Measurements from ENCODE around the gene GNAL. TPM values are rescaled to one million over a fixed set of nuclear protein-coding genes. Genes with fewer than 3 reads are reported as not detected.
"Not testable (repeated sequence)": the region's sequence is repeated elsewhere in the genome, so short reads cannot be mapped to it uniquely, and the experiment has no call there.

GNAL gene
- total RNA-seq, 2 donors from 2014 or later = 0.10 to 0.37 TPM

GRCh38 chr18:11877497-11878135 lies 188.6 kb downstream of the GNAL start:
- Mint-ChIP-seq H3K4me3 (no peak overlapping the region), H3K4me1 (peaks cover 2% of the 10 kb centered on the region), H3K36me3 (ENCODE audit: low read depth) (peaks cover 2% of the 10 kb centered on the region), H3K27me3 (no peaks in the 10 kb centered on the region), H3K27ac (no peak overlapping the region)
- DNase-seq (no peak), ATAC-seq (no peak)
- H3K9me3 ChIP-seq (ENCODE audit: control insufficient read depth, low read length, poor library complexity, severe bottlenecking) = no peaks in the 10 kb centered on the region

- no peak overlapping the region for H3K4me3 Mint-ChIP-seq
- ATAC-seq (no peak), DNase-seq (no peak)
- no peaks in the 10 kb centered on the region for H3K27me3 Mint-ChIP-seq
- H3K9me3 ChIP-seq (ENCODE audit: control insufficient read depth, low read length, poor library complexity, severe bottlenecking) = no peaks in the 10 kb centered on the region
- peaks cover 4% of the 10 kb centered on the region for H3K36me3 Mint-ChIP-seq (ENCODE audit: low read depth)
- peaks cover 2% of the 10 kb centered on the region for H3K4me1 Mint-ChIP-seq
- H3K27ac Mint-ChIP-seq = no peak overlapping the region
Observed at GRCh38 chr18:11880586-11881304, 191.7 kb downstream of the GNAL start.

GRCh38 chr18:11882636-11883035 lies 193.6 kb downstream of the GNAL start:
- H3K36me3 Mint-ChIP-seq (ENCODE audit: low read depth) = peaks cover 4% of the 10 kb centered on the region
- no peaks in the 10 kb centered on the region for H3K27me3 Mint-ChIP-seq

GRCh38 chr18:11883153-11883552 lies 194.1 kb downstream of the GNAL start:
- Mint-ChIP-seq H3K36me3 (ENCODE audit: low read depth) (peaks cover 4% of the 10 kb centered on the region), H3K4me3 (no peak overlapping the region), H3K27ac (no peak overlapping the region), H3K4me1 (peaks cover 2% of the 10 kb centered on the region), H3K27me3 (no peaks in the 10 kb centered on the region)
- DNase-seq (no peak), ATAC-seq (peak; percentile 65)
- H3K9me3 ChIP-seq (ENCODE audit: control insufficient read depth, low read length, poor library complexity, severe bottlenecking) = no peaks in the 10 kb centered on the region

More at GRCh38 chr18:11882636-11883035, 193.6 kb downstream of the GNAL start:
- DNase-seq (no peak), ATAC-seq (no peak)
- peaks cover 2% of the 10 kb centered on the region for H3K4me1 Mint-ChIP-seq
- no peak overlapping the region for H3K27ac Mint-ChIP-seq
- H3K4me3 Mint-ChIP-seq = no peak overlapping the region
- no peaks in the 10 kb centered on the region for H3K9me3 ChIP-seq (ENCODE audit: control insufficient read depth, low read length, poor library complexity, severe bottlenecking)

GRCh38 chr18:11884396-11885030 lies 195.4 kb downstream of the GNAL start:
- no peaks in the 10 kb centered on the region for H3K27me3 Mint-ChIP-seq
- DNase-seq (no peak), ATAC-seq (no peak)
- peak overlapping the region; percentile 3 for H3K4me3 Mint-ChIP-seq
- peaks cover 2% of the 10 kb centered on the region for H3K4me1 Mint-ChIP-seq
- H3K9me3 ChIP-seq (ENCODE audit: control insufficient read depth, low read length, poor library complexity, severe bottlenecking) = no peaks in the 10 kb centered on the region
- H3K36me3 Mint-ChIP-seq (ENCODE audit: low read depth) = peaks cover 4% of the 10 kb centered on the region
- H3K27ac Mint-ChIP-seq = no peak overlapping the region

- Mint-ChIP-seq H3K4me3 (no peak overlapping the region), H3K4me1 (peaks cover 2% of the 10 kb centered on the region), H3K36me3 (ENCODE audit: low read depth) (peaks cover 4% of the 10 kb centered on the region), H3K27ac (no peak overlapping the region), H3K27me3 (no peaks in the 10 kb centered on the region)
- no peaks in the 10 kb centered on the region for H3K9me3 ChIP-seq (ENCODE audit: control insufficient read depth, low read length, poor library complexity, severe bottlenecking)
- ATAC-seq = no peak
- DNase-seq = no peak
Observed at GRCh38 chr18:11885278-11885947, 196.3 kb downstream of the GNAL start.

GRCh38 chr18:11886577-11887110 lies 197.6 kb downstream of the GNAL start:
- ATAC-seq (no peak), DNase-seq (no peak)
- Mint-ChIP-seq H3K27me3 (no peaks in the 10 kb centered on the region), H3K4me1 (peaks cover 2% of the 10 kb centered on the region), H3K27ac (peak overlapping the region; percentile 66), H3K4me3 (no peak overlapping the region), H3K36me3 (ENCODE audit: low read depth) (peaks cover 4% of the 10 kb centered on the region)
- no peaks in the 10 kb centered on the region for H3K9me3 ChIP-seq (ENCODE audit: control insufficient read depth, low read length, poor library complexity, severe bottlenecking)

GRCh38 chr18:11887328-11888128 lies 198.5 kb downstream of the GNAL start:
- ATAC-seq (no peak), DNase-seq (no peak)
- no peak overlapping the region for H3K4me3 Mint-ChIP-seq
- peak overlapping the region; percentile 66 for H3K27ac Mint-ChIP-seq
- no peaks in the 10 kb centered on the region for H3K4me1 Mint-ChIP-seq
- no peaks in the 10 kb centered on the region for H3K27me3 Mint-ChIP-seq
- no peaks in the 10 kb centered on the region for H3K9me3 ChIP-seq (ENCODE audit: control insufficient read depth, low read length, poor library complexity, severe bottlenecking)
- H3K36me3 Mint-ChIP-seq (ENCODE audit: low read depth) = peaks cover 3% of the 10 kb centered on the region

- ATAC-seq (no peak), DNase-seq (no peak)
- Mint-ChIP-seq H3K4me1 (peaks cover 3% of the 10 kb centered on the region), H3K4me3 (no peak overlapping the region), H3K27ac (no peak overlapping the region), H3K36me3 (ENCODE audit: low read depth) (peaks cover 3% of the 10 kb centered on the region), H3K27me3 (no peaks in the 10 kb centered on the region)
- no peaks in the 10 kb centered on the region for H3K9me3 ChIP-seq (ENCODE audit: control insufficient read depth, low read length, poor library complexity, severe bottlenecking)
Observed at GRCh38 chr18:11888726-11889125, 199.7 kb downstream of the GNAL start.

- Mint-ChIP-seq H3K4me1 (peaks cover 6% of the 10 kb centered on the region), H3K36me3 (ENCODE audit: low read depth) (peaks cover 2% of the 10 kb centered on the region), H3K27me3 (no peaks in the 10 kb centered on the region), H3K27ac (no peak overlapping the region), H3K4me3 (no peak overlapping the region)
- no peak for ATAC-seq
- no peaks in the 10 kb centered on the region for H3K9me3 ChIP-seq (ENCODE audit: control insufficient read depth, low read length, poor library complexity, severe bottlenecking)
- no peak for DNase-seq
Observed at GRCh38 chr18:11889284-11889683, 200.2 kb downstream of the GNAL start.

GRCh38 chr18:11891737-11892136 lies 202.7 kb downstream of the GNAL start:
- H3K36me3 Mint-ChIP-seq (ENCODE audit: low read depth) = peaks cover 2% of the 10 kb centered on the region
- DNase-seq (no peak), ATAC-seq (no peak)
- no peak overlapping the region for H3K4me3 Mint-ChIP-seq
- H3K27ac Mint-ChIP-seq = no peak overlapping the region
- no peaks in the 10 kb centered on the region for H3K27me3 Mint-ChIP-seq
- H3K4me1 Mint-ChIP-seq = peaks cover 6% of the 10 kb centered on the region
- no peaks in the 10 kb centered on the region for H3K9me3 ChIP-seq (ENCODE audit: control insufficient read depth, low read length, poor library complexity, severe bottlenecking)

- not testable (repeated sequence) for H3K4me1 Mint-ChIP-seq; H3K36me3 Mint-ChIP-seq (ENCODE audit: low read depth); H3K27me3 Mint-ChIP-seq; H3K27ac Mint-ChIP-seq; ATAC-seq; DNase-seq; H3K4me3 Mint-ChIP-seq; H3K9me3 ChIP-seq (ENCODE audit: control insufficient read depth, low read length, poor library complexity, severe bottlenecking)
Observed at GRCh38 chr18:11892438-11892837, 203.4 kb downstream of the GNAL start.

All from T-helper 17 cell (primary cell).